Esophagus muscularis mucosa (tissue), 4 donors: ENCODE measurements around the gene SPNS3. TPM values are rescaled to one million over a fixed set of nuclear protein-coding genes. Genes with fewer than 3 reads are reported as not detected.

Source experiments
- DNase-seq: peaks from one replicate; pipeline ENCODE4 v3.0.0-alpha.2; 2017; ENCODE audit errors: extremely low spot score
- H3K27ac ChIP-seq, 4 donors: fragments of 200-600 bp; sonication (generic); replicated peaks in 1 of 4; 1 replicate in 3 of 4; 2 replicates in 1 of 4; pipeline ENCODE4 v1.5.1; 2016 to 2019; ENCODE audit warnings: mild to moderate bottlenecking in 1 of 4
- H3K27me3 ChIP-seq, 4 donors: fragments of 200-600 bp; sonication (generic); one replicate each; pipeline versions ENCODE4 v1.5.1 to v1.6.0; 2016 to 2019
- H3K36me3 ChIP-seq, 4 donors: fragments of 200-600 bp; sonication (generic); one replicate each; pipeline ENCODE4 v1.5.1; 2016 to 2019
- H3K4me1 ChIP-seq, 4 donors: fragments of 200-600 bp; sonication (generic); one replicate each; pipeline ENCODE4 v1.5.1; 2016 to 2019
- H3K4me3 ChIP-seq, 4 donors: fragments of 200-600 bp; sonication (generic); 1 replicate in 2 of 4; 2 replicates in 2 of 4; pipeline ENCODE4 v1.5.1; 2016 to 2019; ENCODE audit warnings: mild to moderate bottlenecking in 4 of 4, moderate library complexity in 1 of 4
- H3K9me3 ChIP-seq, 4 donors: fragments of 200-600 bp; sonication (generic); 1 replicate in 3 of 4; 2 replicates in 1 of 4; pipeline ENCODE4 v1.5.1; 2016 to 2019
- CTCF ChIP-seq, 3 experiments: fragments of 200-600 bp in 2 of 3; fragments of 450-650 bp in 1 of 3; sonication (generic) in 2 of 3; IDR thresholded peaks; one replicate each; pipeline ENCODE4 v1.5.1; 2017 to 2019; ENCODE audit warnings: antibody characterized with exemption in 3 of 3, mild to moderate bottlenecking in 2 of 3, moderate library complexity in 1 of 3
- EP300 ChIP-seq: sonication (generic); formaldehyde crosslinking; IDR thresholded peaks from one replicate; pipeline ENCODE4 v1.6.1; 2017; ENCODE audit warnings: antibody characterized with exemption
- POLR2A ChIP-seq: fragments of 450-650 bp; IDR thresholded peaks from one replicate; pipeline ENCODE4 v1.6.1; 2017; ENCODE audit warnings: antibody characterized with exemption, moderate library complexity, mild to moderate bottlenecking, low read depth
- POLR2AphosphoS5 ChIP-seq, 2 donors: sonication (generic); formaldehyde crosslinking; IDR thresholded peaks; one replicate each; pipeline ENCODE4 v1.6.1; 2017; ENCODE audit warnings: antibody characterized with exemption in 2 of 2
- WGBS: methylation state at CpG from one replicate; pipeline ENCODE4 v1.1.5; 2018; 5-methylcytosine and 5-hydroxymethylcytosine counted together
- intact Hi-C: fragments of 100-400 bp; cut with DNase I; formaldehyde crosslinking; loops from one replicate; pipeline ENCODE4 v1.15.1; 2023
- total RNA-seq, 4 donors: library from RNA; depleted of rRNA; stranded (reverse); fragments of >200 nt; gene quantifications; one replicate each; pipeline versions ENCODE4 v1.1.0 to v1.2.1, GENCODE V29; 2016

SPNS3 gene
- total RNA-seq, 4 donors from 2014 or later, result 0.17 TPM; not detected in 3

GRCh38 chr17:4467287-4467686 lies 33.5 kb downstream of the SPNS3 start:
- intact Hi-C loops, result no loop called here
- no peaks in the 10 kb centered on the region for H3K9me3 ChIP-seq
- H3K4me1 ChIP-seq, result peaks cover 0 to 4% (median 0%) of the 10 kb centered on the region in 4 donors
- no peak overlapping the region for H3K27ac ChIP-seq
- TF ChIP-seq EP300 (no peak), CTCF (IDR thresholded peaks at IDR 0.05) (no peak), POLR2A (no peak), POLR2AphosphoS5 (IDR thresholded peaks at IDR 0.05) (no peak)
- H3K27me3 ChIP-seq, result no peaks in the 10 kb centered on the region
- H3K36me3 ChIP-seq, result no peaks in the 10 kb centered on the region
- no peak overlapping the region for H3K4me3 ChIP-seq
- no peak for DNase-seq
- WGBS, result 63% methylated on average over 7 of the region's 7 CpGs

DNA sequence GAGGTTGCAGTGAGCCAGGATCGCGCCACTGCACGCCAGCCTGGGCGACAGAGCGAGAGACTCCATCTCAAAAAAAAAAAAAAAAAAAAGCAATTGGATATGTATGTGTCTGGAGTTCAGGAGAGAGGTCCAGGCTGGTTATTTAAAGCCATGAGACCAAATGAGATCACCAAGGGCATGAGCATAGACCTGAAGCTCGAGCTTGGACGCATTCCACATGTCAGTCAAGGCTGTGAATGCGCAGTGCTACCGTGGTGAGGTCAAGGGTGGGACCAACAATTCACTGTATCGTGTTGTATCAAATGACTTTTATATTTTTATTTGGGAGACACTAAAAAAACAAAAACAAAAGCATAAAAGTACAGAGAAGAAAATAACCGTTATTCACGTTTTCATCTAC lies 35.8 kb downstream of the SPNS3 start:
- Histone ChIP-seq H3K4me1 (no peaks in the 10 kb centered on the region), H3K27me3 (no peaks in the 10 kb centered on the region), H3K4me3 (no peak overlapping the region), H3K27ac (no peak overlapping the region), H3K36me3 (no peaks in the 10 kb centered on the region), H3K9me3 (no peaks in the 10 kb centered on the region)
- 81% methylated on average over 12 of the region's 12 CpGs for WGBS
- TF ChIP-seq EP300, result no peak
- intact Hi-C loops, result no loop called here
- DNase-seq, result no peak

DNA sequence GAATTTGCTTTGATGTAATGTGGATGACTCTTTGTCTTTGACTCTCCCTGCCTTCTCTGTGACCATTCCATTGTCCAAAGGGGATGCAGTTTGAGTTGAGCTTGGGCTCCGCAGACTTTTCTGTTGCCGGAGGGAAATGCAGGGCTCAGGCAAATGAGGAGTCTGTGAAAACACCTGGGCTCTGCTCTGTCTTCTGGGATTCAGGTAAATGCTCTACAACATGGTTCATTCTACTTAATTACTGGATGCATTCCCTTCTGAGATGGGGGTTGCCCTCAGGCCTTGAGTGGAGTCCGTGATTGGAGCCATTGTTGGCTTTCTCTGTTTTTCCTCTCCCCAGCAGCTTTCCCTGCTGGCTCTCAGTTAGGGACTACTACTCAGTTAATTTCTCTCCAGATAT lies 38.5 kb downstream of the SPNS3 start:
- intact Hi-C loops, result no loop called here
- Histone ChIP-seq H3K4me1 (peaks cover 0 to 11% (median 7%) of the 10 kb centered on the region in 4 donors), H3K27ac (no peak overlapping the region), H3K27me3 (no peaks in the 10 kb centered on the region), H3K9me3 (no peaks in the 10 kb centered on the region), H3K4me3 (no peak overlapping the region), H3K36me3 (no peaks in the 10 kb centered on the region)
- DNase-seq, result no peak
- TF ChIP-seq EP300 (no peak), POLR2A (no peak), CTCF (IDR thresholded peaks at IDR 0.05) (no peak), POLR2AphosphoS5 (IDR thresholded peaks at IDR 0.05) (no peak)
- 86% methylated on average over 3 of the region's 3 CpGs for WGBS

DNA sequence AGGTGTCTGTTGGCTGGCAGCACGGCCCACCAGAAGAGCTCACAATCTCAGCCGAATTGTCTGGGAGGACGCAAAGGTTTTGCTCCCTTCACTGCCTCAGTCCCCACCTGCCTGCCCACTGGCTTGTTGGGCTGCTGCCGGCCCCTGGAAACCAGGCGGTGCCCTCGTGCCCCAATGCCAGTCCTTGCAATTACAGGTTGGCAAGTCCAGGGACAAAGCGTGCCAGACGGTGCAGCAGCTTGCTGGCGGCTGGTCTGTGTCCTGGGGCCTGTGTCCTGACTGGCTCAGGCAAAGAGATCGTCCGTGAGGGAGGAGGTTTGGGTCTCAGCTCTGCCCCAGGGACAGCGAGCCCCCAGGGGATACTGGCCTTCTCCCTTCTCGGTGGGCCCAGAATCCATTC lies 40.4 kb downstream of the SPNS3 start:
- no peaks in the 10 kb centered on the region for H3K36me3 ChIP-seq
- H3K4me1 ChIP-seq, result peaks cover 0 to 11% (median 7%) of the 10 kb centered on the region in 4 donors
- no peaks in the 10 kb centered on the region for H3K9me3 ChIP-seq
- H3K27me3 ChIP-seq, result no peaks in the 10 kb centered on the region
- whole genome bisulfite sequencing, result 87% methylated on average over 6 of the region's 13 CpGs
- H3K27ac ChIP-seq, result no peak overlapping the region
- H3K4me3 ChIP-seq, result no peak overlapping the region
- no peak for TF ChIP-seq EP300
- no peak for TF ChIP-seq POLR2AphosphoS5 (IDR thresholded peaks at IDR 0.05)
- DNase-seq, result no peak
- intact Hi-C loops, result no loop called here

- intact Hi-C loops, result no loop called here
- peaks cover 0 to 11% (median 7%) of the 10 kb centered on the region in 4 donors for H3K4me1 ChIP-seq
Measured at GRCh38 chr17:4475001-4475400, 41.3 kb downstream of the SPNS3 start.

More at GRCh38 chr17:4475001-4475400, 41.3 kb downstream of the SPNS3 start:
- no peak for DNase-seq
- TF ChIP-seq POLR2A (no peak), CTCF (IDR thresholded peaks at IDR 0.05) (no peak), EP300 (no peak), POLR2AphosphoS5 (IDR thresholded peaks at IDR 0.05) (no peak)
- Histone ChIP-seq H3K36me3 (no peaks in the 10 kb centered on the region), H3K27me3 (no peaks in the 10 kb centered on the region), H3K4me3 (no peak overlapping the region), H3K9me3 (no peaks in the 10 kb centered on the region), H3K27ac (no peak overlapping the region)
- 71% methylated on average over 6 of the region's 9 CpGs for WGBS
